Mammary epithelial cell (primary cell): ENCODE data around the gene HOXD3.

Experiments used
- EZH2 ChIP-seq: IDR thresholded peaks from 2 replicates; pipeline ENCODE4 v1.6.1; 2012; ENCODE audit warnings: low read length, inconsistent platforms, borderline replicate concordance
- TF ChIP-seq, protein P1 (sequence below), 2 donors: IDR thresholded peaks in 1 of 2; conservative IDR thresholded peaks in 1 of 2; 2 replicates each; pipeline ENCODE4 v1.5.1; 2011 to 2012; ENCODE audit warnings: inconsistent platforms in 2 of 2, low read length in 2 of 2, mild to moderate bottlenecking in 2 of 2, control low read depth in 1 of 2, low read depth in 1 of 2; ENCODE audit not compliant: insufficient read depth in 1 of 2; ENCODE audit errors: extremely low read depth in 1 of 2

DNA sequence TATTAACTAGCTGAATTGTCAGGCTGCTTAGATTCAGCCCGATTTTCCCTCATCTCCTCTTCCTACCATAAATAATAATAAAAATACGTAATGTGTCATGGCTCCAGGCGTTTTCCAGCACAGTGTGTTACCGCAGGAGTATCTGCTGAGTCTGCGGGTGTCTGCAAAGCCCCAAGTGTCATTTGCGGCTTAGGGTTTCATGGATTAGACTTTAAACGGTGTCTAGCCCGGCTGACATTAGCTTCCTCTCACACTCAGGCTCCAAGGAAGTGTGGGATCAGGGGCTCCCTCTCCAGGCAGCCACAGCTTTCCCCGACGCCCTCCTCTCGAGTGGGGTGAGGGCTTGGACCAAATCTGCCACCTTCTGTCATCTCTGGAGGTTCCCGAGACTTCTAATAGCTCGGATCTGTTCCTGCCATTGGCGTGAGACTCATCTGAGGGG is 17.3 kb downstream of the HOXD3 start:
- no peak for TF ChIP-seq EZH2
- TF ChIP-seq, protein P1, sequence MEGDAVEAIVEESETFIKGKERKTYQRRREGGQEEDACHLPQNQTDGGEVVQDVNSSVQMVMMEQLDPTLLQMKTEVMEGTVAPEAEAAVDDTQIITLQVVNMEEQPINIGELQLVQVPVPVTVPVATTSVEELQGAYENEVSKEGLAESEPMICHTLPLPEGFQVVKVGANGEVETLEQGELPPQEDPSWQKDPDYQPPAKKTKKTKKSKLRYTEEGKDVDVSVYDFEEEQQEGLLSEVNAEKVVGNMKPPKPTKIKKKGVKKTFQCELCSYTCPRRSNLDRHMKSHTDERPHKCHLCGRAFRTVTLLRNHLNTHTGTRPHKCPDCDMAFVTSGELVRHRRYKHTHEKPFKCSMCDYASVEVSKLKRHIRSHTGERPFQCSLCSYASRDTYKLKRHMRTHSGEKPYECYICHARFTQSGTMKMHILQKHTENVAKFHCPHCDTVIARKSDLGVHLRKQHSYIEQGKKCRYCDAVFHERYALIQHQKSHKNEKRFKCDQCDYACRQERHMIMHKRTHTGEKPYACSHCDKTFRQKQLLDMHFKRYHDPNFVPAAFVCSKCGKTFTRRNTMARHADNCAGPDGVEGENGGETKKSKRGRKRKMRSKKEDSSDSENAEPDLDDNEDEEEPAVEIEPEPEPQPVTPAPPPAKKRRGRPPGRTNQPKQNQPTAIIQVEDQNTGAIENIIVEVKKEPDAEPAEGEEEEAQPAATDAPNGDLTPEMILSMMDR (conservative IDR thresholded peaks at IDR 0.05 in 1 of 2, IDR thresholded peaks at IDR 0.05 in 1 of 2; ENCODE audit: extremely low read depth in 1 of 2, insufficient read depth in 1 of 2, low read depth in 1 of 2, low read length in 2 of 2), result no peak
